Neural cell (in vitro differentiated cells): ENCODE measurements around the gene VWA7. TPM values are rescaled to one million over a fixed set of nuclear protein-coding genes. Genes with fewer than 3 reads are reported as not detected.
A peak's percentile ranks its signal among the peaks of the same experiment; 100 is the strongest.
"Not testable (repeated sequence)": the region's sequence is repeated elsewhere in the genome, so short reads cannot be mapped to it uniquely, and the experiment has no call there.

Experiments
- H2AFZ ChIP-seq: fragments of 200-600, 300-800 bp; sonication (generic), shearing (Covaris generic); 2 replicates; pipeline ENCODE4 v1.6.0; 2014; ENCODE audit warnings: low read depth, mild to moderate bottlenecking, antibody characterized with exemption, low read length, moderate library complexity
- H3F3A ChIP-seq: fragments of 200-600 bp; shearing (Covaris generic); 2 replicates; pipeline ENCODE4 v1.6.1; 2016; ENCODE audit warnings: mild to moderate bottlenecking, moderate library complexity, mixed read lengths, antibody characterized with exemption, low read length; ENCODE audit not compliant: insufficient read depth, poor library complexity, severe bottlenecking
- H3K27ac ChIP-seq: fragments of 200-600, 300-800 bp; sonication (generic), shearing (Covaris generic); 2 replicates; pipeline ENCODE4 v1.5.1; 2014; ENCODE audit warnings: mild to moderate bottlenecking, low read length, moderate library complexity
- H3K27me3 ChIP-seq: fragments of 300-800, 200-600 bp; sonication (generic), shearing (Covaris generic); 2 replicates; pipeline ENCODE4 v1.6.0; 2014; ENCODE audit warnings: mild to moderate bottlenecking, low read depth, low read length, moderate library complexity; ENCODE audit not compliant: insufficient read depth
- H3K36me3 ChIP-seq: fragments of 300-800, 200-600 bp; sonication (generic), shearing (Covaris generic); 2 replicates; pipeline ENCODE4 v1.5.1; 2014; ENCODE audit warnings: mild to moderate bottlenecking, antibody characterized with exemption, low read length, moderate library complexity; ENCODE audit not compliant: insufficient read depth
- H3K4me2 ChIP-seq: fragments of 300-800, 200-600 bp; sonication (generic), shearing (Covaris generic); 2 replicates; pipeline ENCODE4 v1.6.0; 2014; ENCODE audit warnings: mild to moderate bottlenecking, low read length
- H3K4me3 ChIP-seq: fragments of 300-800, 200-600 bp; sonication (generic), shearing (Covaris generic); 2 replicates; pipeline ENCODE4 v1.5.1; 2014; ENCODE audit warnings: mild to moderate bottlenecking, low read length, moderate library complexity
- H3K79me2 ChIP-seq: fragments of 200-600 bp; shearing (Covaris generic); replicated peaks from 2 replicates; pipeline ENCODE4 v1.6.0; 2014; ENCODE audit warnings: mild to moderate bottlenecking, low read length, moderate library complexity; ENCODE audit not compliant: insufficient read depth
- H3K9ac ChIP-seq: fragments of 300-800, 200-600 bp; sonication (generic), shearing (Covaris generic); 2 replicates; pipeline ENCODE4 v1.6.1; 2016; ENCODE audit warnings: mild to moderate bottlenecking, low read length, mixed read lengths
- H3K9me2 ChIP-seq: fragments of 200-600 bp; shearing (Covaris generic); 2 replicates; pipeline ENCODE4 v1.6.1; 2016; ENCODE audit warnings: mild to moderate bottlenecking, low read length, mixed read lengths; ENCODE audit not compliant: insufficient read depth
- H3K9me3 ChIP-seq: fragments of 200-600, 300-800 bp; sonication (generic), shearing (Covaris generic); 2 replicates; pipeline ENCODE4 v1.6.1; 2016; ENCODE audit warnings: mild to moderate bottlenecking, mixed run types, low read length, moderate library complexity, mixed read lengths
- H4K20me1 ChIP-seq: fragments of 200-600 bp; shearing (Covaris generic); 2 replicates; pipeline ENCODE4 v1.6.1; 2016; ENCODE audit warnings: mild to moderate bottlenecking, mixed run types; ENCODE audit not compliant: insufficient read depth
- CTCF ChIP-seq: fragments of 450-650 bp; IDR thresholded peaks from 2 replicates; pipeline ENCODE4 v1.5.1; 2014; ENCODE audit warnings: antibody characterized with exemption, mild to moderate bottlenecking, moderate library complexity; ENCODE audit not compliant: poor library complexity, severe bottlenecking
- EP300 ChIP-seq: fragments of 450-650 bp; conservative IDR thresholded peaks from 2 replicates; pipeline ENCODE4 v1.6.1; 2014; ENCODE audit warnings: antibody characterized with exemption, mild to moderate bottlenecking, moderate library complexity; ENCODE audit not compliant: poor library complexity, severe bottlenecking
- EZH2 ChIP-seq: fragments of 200-600, 300-800 bp; shearing (Covaris generic), sonication (generic); IDR thresholded peaks from 2 replicates; pipeline ENCODE4 v1.6.1; 2014; ENCODE audit warnings: antibody characterized with exemption, low read length, borderline replicate concordance, mild to moderate bottlenecking; ENCODE audit not compliant: insufficient read depth, poor library complexity, severe bottlenecking
- MXI1 ChIP-seq: fragments of 450-650 bp; conservative IDR thresholded peaks from 2 replicates; pipeline ENCODE4 v1.6.1; 2014; ENCODE audit warnings: antibody characterized with exemption, mild to moderate bottlenecking; ENCODE audit not compliant: poor library complexity, severe bottlenecking
- POLR2AphosphoS5 ChIP-seq: IDR thresholded peaks from 2 replicates; pipeline ENCODE4 v1.6.1; 2012
- RAD21 ChIP-seq: fragments of 450-650 bp; conservative IDR thresholded peaks from 2 replicates; pipeline ENCODE4 v1.6.1; 2014; ENCODE audit warnings: antibody characterized with exemption, mild to moderate bottlenecking, moderate library complexity
- REST ChIP-seq: IDR thresholded peaks from 2 replicates; pipeline ENCODE4 v1.6.1; 2012; ENCODE audit warnings: borderline replicate concordance
- SMC3 ChIP-seq: fragments of 450-650 bp; conservative IDR thresholded peaks from 2 replicates; pipeline ENCODE4 v1.6.1; 2014; ENCODE audit warnings: antibody characterized with exemption, mild to moderate bottlenecking, moderate library complexity; ENCODE audit not compliant: poor library complexity
- TAF1 ChIP-seq: IDR thresholded peaks from 2 replicates; pipeline ENCODE4 v1.6.1; 2012; ENCODE audit warnings: low read depth
- polyA plus RNA-seq: library from polyadenylated mRNA; depleted of rRNA; stranded (reverse); fragments of >200 nt; gene quantifications from 2 replicates; pipeline ENCODE4 v1.2.3, GENCODE V29; 2014

VWA7 gene
- polyA plus RNA-seq, 1 donor from 2014 or later = 5.3 TPM

- no peaks in the 10 kb centered on the region for H3K9me2 ChIP-seq
- no peaks in the 10 kb centered on the region for H3F3A ChIP-seq
- peak overlapping the region; percentile 89 for H3K9ac ChIP-seq
- no peaks in the 10 kb centered on the region for H4K20me1 ChIP-seq
- H3K79me2 ChIP-seq = peaks cover 18% of the 10 kb centered on the region
- H3K36me3 ChIP-seq = no peaks in the 10 kb centered on the region
- H3K4me3 ChIP-seq = peak overlapping the region; percentile 100
- peak overlapping the region; percentile 53 for H2AFZ ChIP-seq
- no peaks in the 10 kb centered on the region for H3K27me3 ChIP-seq
- H3K27ac ChIP-seq = peak overlapping the region; percentile 62
- no peaks in the 10 kb centered on the region for H3K9me3 ChIP-seq
- no peak for TF ChIP-seq POLR2AphosphoS5
- no peak for TF ChIP-seq CTCF
- TF ChIP-seq MXI1 = no peak
- TF ChIP-seq EP300 = no peak
- TF ChIP-seq SMC3 = peak; percentile 13
- TF ChIP-seq TAF1 = no peak
- no peak for TF ChIP-seq EZH2
- peak; percentile 21 for TF ChIP-seq REST
- TF ChIP-seq RAD21 = no peak
- H3K4me2 ChIP-seq = peak overlapping the region; percentile 100
Measured at GRCh38 chr6:31794294-31794865, 17.3 kb upstream of the VWA7 start.

- H3F3A ChIP-seq, H3K9me3 ChIP-seq, H3K9me2 ChIP-seq, H3K27ac ChIP-seq, H3K27me3 ChIP-seq, H2AFZ ChIP-seq, H4K20me1 ChIP-seq, H3K36me3 ChIP-seq: not testable (repeated sequence)
- Histone ChIP-seq H3K4me2 (peak overlapping the region; percentile 100), H3K4me3 (peak overlapping the region; percentile 100), H3K9ac (peak overlapping the region; percentile 89), H3K79me2 (peaks cover 18% of the 10 kb centered on the region)
Measured at GRCh38 chr6:31793927-31794245, 16.8 kb upstream of the VWA7 start.

GRCh38 chr6:31792761-31793171 lies 15.6 kb upstream of the VWA7 start:
- no peak for TF ChIP-seq TAF1
- no peak for TF ChIP-seq RAD21
- no peak for TF ChIP-seq CTCF
- no peak for TF ChIP-seq EZH2
- TF ChIP-seq EP300 = no peak
- TF ChIP-seq POLR2AphosphoS5 = no peak
- no peak for TF ChIP-seq REST
- no peak for TF ChIP-seq SMC3
- TF ChIP-seq MXI1 = no peak
- H2AFZ ChIP-seq = no peak overlapping the region
- H3K27ac ChIP-seq = no peak overlapping the region
- peaks cover 18% of the 10 kb centered on the region for H3K79me2 ChIP-seq
- H3K9me2 ChIP-seq = no peaks in the 10 kb centered on the region
- no peaks in the 10 kb centered on the region for H3F3A ChIP-seq
- H3K36me3 ChIP-seq = no peaks in the 10 kb centered on the region
- no peak overlapping the region for H3K4me3 ChIP-seq
- no peak overlapping the region for H3K4me2 ChIP-seq
- no peaks in the 10 kb centered on the region for H3K9me3 ChIP-seq
- no peak overlapping the region for H3K9ac ChIP-seq
- H3K27me3 ChIP-seq = no peaks in the 10 kb centered on the region
- H4K20me1 ChIP-seq = no peaks in the 10 kb centered on the region
